ENCODE results near the gene STX3. TPM values are rescaled to one million over a fixed set of nuclear protein-coding genes. Genes with fewer than 3 reads are reported as not detected.

Gene STX3
- total RNA-seq, 2 experiments from 2014 or later: 6.4 to 20.2 TPM

DNA sequence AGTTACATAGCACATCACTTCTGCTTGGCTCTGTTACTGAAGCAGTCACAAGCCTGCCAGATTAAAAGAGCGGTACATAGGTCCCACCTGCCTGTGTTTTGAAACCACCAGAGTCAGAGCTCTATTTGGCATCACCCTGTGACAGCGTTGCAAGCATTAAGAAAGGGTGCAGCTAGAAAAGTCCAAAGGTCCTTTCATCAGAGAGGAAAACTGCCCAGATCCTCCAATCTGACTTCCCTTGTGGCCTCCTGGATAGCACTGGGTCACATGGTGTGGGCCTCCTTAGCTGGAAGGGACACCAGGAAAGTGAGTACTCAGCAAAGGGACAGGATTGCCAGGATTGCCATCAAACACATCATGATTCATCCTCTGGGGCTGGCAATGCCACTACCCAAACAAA, 22.9 kb downstream of the STX3 start:
- no peaks in the 10 kb centered on the region for H4K20me1 ChIP-seq (ENCODE audit: insufficient read depth, low read length)
- H3K4me1 ChIP-seq (ENCODE audit: insufficient read depth, low read length, poor library complexity, severe bottlenecking): peaks cover under 1% of the 10 kb centered on the region
- H2AFZ ChIP-seq (ENCODE audit: low read length): no peak overlapping the region
- intact Hi-C loops (cut with micrococcal nuclease; ENCODE audit: unreplicated experiment): no loop called here
- H3K27ac ChIP-seq (ENCODE audit: low read depth, low read length, poor library complexity, severe bottlenecking): no peak overlapping the region
- H3K9me2 ChIP-seq (ENCODE audit: insufficient read depth, low read length): no peaks in the 10 kb centered on the region
- no peak for DNase-seq (ENCODE audit: low spot score)
- no peaks in the 10 kb centered on the region for H3K79me2 ChIP-seq (ENCODE audit: insufficient read depth, low read depth, low read length)
- peaks cover 5% of the 10 kb centered on the region for H3K36me3 ChIP-seq (ENCODE audit: insufficient read depth, low read length)
- H3K9me3 ChIP-seq (ENCODE audit: low read length): no peaks in the 10 kb centered on the region
- TF ChIP-seq EZH2phosphoT487 (IDR thresholded peaks at IDR 0.05; ENCODE audit: borderline replicate concordance, low read depth, low read length): no peak
- TF ChIP-seq, protein P1, sequence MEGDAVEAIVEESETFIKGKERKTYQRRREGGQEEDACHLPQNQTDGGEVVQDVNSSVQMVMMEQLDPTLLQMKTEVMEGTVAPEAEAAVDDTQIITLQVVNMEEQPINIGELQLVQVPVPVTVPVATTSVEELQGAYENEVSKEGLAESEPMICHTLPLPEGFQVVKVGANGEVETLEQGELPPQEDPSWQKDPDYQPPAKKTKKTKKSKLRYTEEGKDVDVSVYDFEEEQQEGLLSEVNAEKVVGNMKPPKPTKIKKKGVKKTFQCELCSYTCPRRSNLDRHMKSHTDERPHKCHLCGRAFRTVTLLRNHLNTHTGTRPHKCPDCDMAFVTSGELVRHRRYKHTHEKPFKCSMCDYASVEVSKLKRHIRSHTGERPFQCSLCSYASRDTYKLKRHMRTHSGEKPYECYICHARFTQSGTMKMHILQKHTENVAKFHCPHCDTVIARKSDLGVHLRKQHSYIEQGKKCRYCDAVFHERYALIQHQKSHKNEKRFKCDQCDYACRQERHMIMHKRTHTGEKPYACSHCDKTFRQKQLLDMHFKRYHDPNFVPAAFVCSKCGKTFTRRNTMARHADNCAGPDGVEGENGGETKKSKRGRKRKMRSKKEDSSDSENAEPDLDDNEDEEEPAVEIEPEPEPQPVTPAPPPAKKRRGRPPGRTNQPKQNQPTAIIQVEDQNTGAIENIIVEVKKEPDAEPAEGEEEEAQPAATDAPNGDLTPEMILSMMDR (conservative IDR thresholded peaks at IDR 0.05; ENCODE audit: low read length): no peak
- no peak overlapping the region for H3K4me3 ChIP-seq (ENCODE audit: low read depth, low read length, poor library complexity, severe bottlenecking)
- no TSS peak for BruUV-seq (replicated peaks)
- POLR2A ChIA-PET: interaction anchor here (0.7 to 1.2 kb wide), 2 partner anchors 31 to 1083 kb away, joined by 3 read pairs; no protein-coding TSS in a partner anchor
- no peak overlapping the region for H3K4me2 ChIP-seq (ENCODE audit: low read length)
- CTCF ChIA-PET (ENCODE audit: unreplicated experiment): no interaction called here

DNA sequence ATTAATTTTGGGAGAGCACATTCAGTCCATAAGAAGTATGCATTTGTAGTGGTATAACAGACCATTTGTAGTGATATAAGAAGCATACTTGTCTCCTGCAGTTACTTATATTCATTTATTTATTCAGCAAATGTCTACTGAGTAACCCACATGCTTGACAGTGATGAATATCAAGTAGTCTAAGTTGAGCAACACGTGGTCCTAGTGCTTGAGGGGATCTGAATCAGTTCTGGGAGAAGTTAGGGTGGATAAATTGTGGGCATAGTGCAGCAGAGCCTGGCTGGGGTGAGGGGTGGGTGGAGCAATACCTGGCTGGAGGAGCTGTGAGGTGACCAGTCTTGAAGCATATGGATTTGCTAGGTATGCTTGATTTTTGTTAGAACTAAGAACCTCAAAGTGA, 24.3 kb downstream of the STX3 start:
- intact Hi-C loops (cut with micrococcal nuclease; ENCODE audit: unreplicated experiment): no loop called here
- Histone ChIP-seq H3K4me2 (ENCODE audit: low read length) (no peak overlapping the region), H3K9me2 (ENCODE audit: insufficient read depth, low read length) (no peaks in the 10 kb centered on the region), H3K36me3 (ENCODE audit: insufficient read depth, low read length) (no peaks in the 10 kb centered on the region; the same call in 1 of the 2 replicates), H3K4me3 (ENCODE audit: low read depth, low read length, poor library complexity, severe bottlenecking) (no peak overlapping the region), H2AFZ (ENCODE audit: low read length) (no peak overlapping the region), H3K9me3 (ENCODE audit: low read length) (peaks cover 11% of the 10 kb centered on the region; the same call in 1 of the 2 replicates), H3K27ac (ENCODE audit: low read depth, low read length, poor library complexity, severe bottlenecking) (no peak overlapping the region), H3K4me1 (ENCODE audit: insufficient read depth, low read length, poor library complexity, severe bottlenecking) (no peaks in the 10 kb centered on the region), H3K79me2 (ENCODE audit: insufficient read depth, low read depth, low read length) (no peaks in the 10 kb centered on the region), H4K20me1 (ENCODE audit: insufficient read depth, low read length) (no peaks in the 10 kb centered on the region)
- no peak for DNase-seq (ENCODE audit: low spot score)
- BruUV-seq (replicated peaks): no TSS peak
- POLR2A ChIA-PET: no interaction called here
- CTCF ChIA-PET (ENCODE audit: unreplicated experiment): no interaction called here
- TF ChIP-seq EZH2phosphoT487 (IDR thresholded peaks at IDR 0.05; ENCODE audit: borderline replicate concordance, low read depth, low read length): no peak
- TF ChIP-seq, protein P1 (conservative IDR thresholded peaks at IDR 0.05; ENCODE audit: low read length): no peak

DNA sequence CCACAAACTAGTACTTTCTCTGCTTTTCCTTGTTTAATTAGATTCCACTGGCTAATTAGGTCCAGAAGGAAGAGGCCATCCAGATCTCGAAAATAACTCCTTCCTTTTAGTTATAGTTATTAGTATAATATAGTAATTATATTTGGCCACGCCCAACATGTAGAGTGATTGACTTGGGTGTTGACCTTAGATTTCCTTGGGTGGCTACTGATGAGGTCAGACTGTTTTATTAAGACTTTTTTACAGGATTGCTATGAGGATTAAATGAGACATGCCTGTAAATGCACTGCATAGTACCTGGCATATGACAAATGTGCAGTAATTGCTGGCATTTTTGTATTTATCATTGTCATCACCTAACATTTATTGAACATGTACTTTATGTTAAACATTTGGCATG, 26.9 kb downstream of the STX3 start:
- Histone ChIP-seq H3K4me1 (ENCODE audit: insufficient read depth, low read length, poor library complexity, severe bottlenecking) (no peaks in the 10 kb centered on the region), H3K36me3 (ENCODE audit: insufficient read depth, low read length) (no peaks in the 10 kb centered on the region; the same call in 1 of the 2 replicates), H3K79me2 (ENCODE audit: insufficient read depth, low read depth, low read length) (no peaks in the 10 kb centered on the region), H2AFZ (ENCODE audit: low read length) (no peak overlapping the region), H4K20me1 (ENCODE audit: insufficient read depth, low read length) (no peaks in the 10 kb centered on the region), H3K27ac (ENCODE audit: low read depth, low read length, poor library complexity, severe bottlenecking) (no peak overlapping the region), H3K4me3 (ENCODE audit: low read depth, low read length, poor library complexity, severe bottlenecking) (no peak overlapping the region), H3K9me2 (ENCODE audit: insufficient read depth, low read length) (no peaks in the 10 kb centered on the region), H3K4me2 (ENCODE audit: low read length) (no peak overlapping the region), H3K9me3 (ENCODE audit: low read length) (peaks cover 11% of the 10 kb centered on the region; the same call in 1 of the 2 replicates)
- ChIA-PET CTCF (ENCODE audit: unreplicated experiment) (no interaction called here), POLR2A (interaction anchor here (0.6 kb wide), 1 partner anchor 26 kb away, joined by 3 read pairs; no protein-coding TSS in a partner anchor)
- BruUV-seq (replicated peaks): no TSS peak
- intact Hi-C loops (cut with micrococcal nuclease; ENCODE audit: unreplicated experiment): no loop called here
- no peak for TF ChIP-seq EZH2phosphoT487 (IDR thresholded peaks at IDR 0.05; ENCODE audit: borderline replicate concordance, low read depth, low read length)
- TF ChIP-seq, protein P1 (conservative IDR thresholded peaks at IDR 0.05; ENCODE audit: low read length): no peak
- DNase-seq (ENCODE audit: low spot score): no peak

All from OCI-LY7 (cell line).